Epithelial cell of esophagus (primary cell): ENCODE data around the gene TM4SF4.

Experiments used
- DNase-seq: peaks from one replicate; pipeline ENCODE4 v3.0.0; 2010; ENCODE audit warnings: low read depth
- H3K4me3 ChIP-seq: 2 replicates; pipeline ENCODE4 v1.5.1; 2011; ENCODE audit warnings: mild to moderate bottlenecking, low read length, control low read depth
- TF ChIP-seq, protein P1 (sequence below): IDR thresholded peaks from 2 replicates; pipeline ENCODE4 v1.5.1; 2011; ENCODE audit warnings: low read depth, mild to moderate bottlenecking, low read length, control low read depth, inconsistent platforms; ENCODE audit not compliant: insufficient read depth; ENCODE audit errors: missing control alignments

The TM4SF4 gene

DNA sequence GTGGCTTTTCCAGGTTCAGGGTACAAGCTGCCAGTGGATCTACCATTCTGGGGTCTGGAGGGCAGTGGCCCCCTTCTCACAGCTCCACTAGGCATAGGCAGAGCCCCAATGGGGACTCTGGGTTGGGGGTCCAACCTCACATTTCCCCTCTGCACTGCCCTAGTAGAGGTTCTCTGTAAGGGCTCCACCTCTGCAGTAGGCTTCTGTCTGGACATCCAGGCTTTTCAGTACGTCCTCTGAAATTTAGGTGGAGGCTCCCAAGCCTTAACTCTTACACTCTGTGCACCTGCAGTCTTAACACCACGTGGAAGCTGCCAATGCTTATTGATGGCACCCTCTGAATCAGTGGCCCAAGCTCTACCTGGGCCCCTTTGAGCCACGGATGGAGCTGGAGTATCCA, 22.5 kb upstream of the TM4SF4 start:
- TF ChIP-seq, protein P1, sequence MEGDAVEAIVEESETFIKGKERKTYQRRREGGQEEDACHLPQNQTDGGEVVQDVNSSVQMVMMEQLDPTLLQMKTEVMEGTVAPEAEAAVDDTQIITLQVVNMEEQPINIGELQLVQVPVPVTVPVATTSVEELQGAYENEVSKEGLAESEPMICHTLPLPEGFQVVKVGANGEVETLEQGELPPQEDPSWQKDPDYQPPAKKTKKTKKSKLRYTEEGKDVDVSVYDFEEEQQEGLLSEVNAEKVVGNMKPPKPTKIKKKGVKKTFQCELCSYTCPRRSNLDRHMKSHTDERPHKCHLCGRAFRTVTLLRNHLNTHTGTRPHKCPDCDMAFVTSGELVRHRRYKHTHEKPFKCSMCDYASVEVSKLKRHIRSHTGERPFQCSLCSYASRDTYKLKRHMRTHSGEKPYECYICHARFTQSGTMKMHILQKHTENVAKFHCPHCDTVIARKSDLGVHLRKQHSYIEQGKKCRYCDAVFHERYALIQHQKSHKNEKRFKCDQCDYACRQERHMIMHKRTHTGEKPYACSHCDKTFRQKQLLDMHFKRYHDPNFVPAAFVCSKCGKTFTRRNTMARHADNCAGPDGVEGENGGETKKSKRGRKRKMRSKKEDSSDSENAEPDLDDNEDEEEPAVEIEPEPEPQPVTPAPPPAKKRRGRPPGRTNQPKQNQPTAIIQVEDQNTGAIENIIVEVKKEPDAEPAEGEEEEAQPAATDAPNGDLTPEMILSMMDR = no peak
- DNase-seq = no peak
- H3K4me3 ChIP-seq = no peak overlapping the region

DNA sequence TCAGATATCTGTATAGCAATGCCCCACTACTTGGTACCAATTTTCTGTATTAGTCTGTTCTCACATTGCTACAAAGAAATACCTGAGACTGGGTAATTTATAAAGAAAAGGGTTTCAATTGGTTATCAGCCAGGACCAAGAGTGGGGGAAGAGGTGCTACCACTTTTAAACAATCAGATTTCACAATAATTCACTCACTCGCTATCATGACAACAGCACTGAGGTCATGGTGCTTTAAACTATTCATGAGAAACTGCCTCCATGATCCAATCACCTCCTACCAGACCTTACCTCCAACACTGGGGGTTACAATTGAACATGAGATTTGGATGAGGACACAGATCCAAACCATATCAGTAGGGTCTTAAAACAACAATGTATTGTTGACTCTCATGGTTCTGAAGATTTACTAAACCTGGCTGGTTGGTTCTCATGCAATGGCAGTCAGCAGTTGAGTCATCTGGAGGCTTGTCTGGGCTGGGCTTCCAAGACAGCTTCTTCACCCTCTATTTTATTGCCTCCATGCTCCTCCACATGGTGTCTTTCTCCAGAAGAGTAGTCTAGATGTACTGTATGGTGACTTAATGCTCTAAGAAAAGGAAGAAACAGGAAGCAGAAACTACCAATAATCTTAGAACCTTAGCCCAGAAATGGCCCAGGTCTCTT, 21.2 kb upstream of the TM4SF4 start:
- peak; percentile 63 for DNase-seq
- H3K4me3 ChIP-seq = no peak overlapping the region
- TF ChIP-seq, protein P1 = no peak

DNA sequence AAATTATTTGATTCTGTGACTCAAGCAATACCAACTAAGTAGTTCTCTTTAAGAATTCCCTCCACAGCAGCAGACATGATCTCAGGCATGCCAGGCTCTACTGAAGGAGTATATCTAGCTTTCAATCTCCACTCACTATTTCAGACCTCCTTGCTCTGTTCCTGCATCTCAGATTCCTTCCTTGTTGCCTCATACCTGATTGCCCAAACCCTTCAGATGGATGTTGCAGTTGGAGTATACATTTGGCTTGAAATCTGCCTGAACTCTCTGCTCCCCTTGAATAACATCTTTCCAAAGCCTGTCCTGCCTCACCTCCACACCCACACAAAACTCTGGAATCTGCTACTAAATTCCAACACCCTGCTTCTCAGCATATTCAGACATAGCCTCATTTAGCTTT, 19.8 kb upstream of the TM4SF4 start:
- no peak overlapping the region for H3K4me3 ChIP-seq
- DNase-seq = peak; percentile 30
- TF ChIP-seq, protein P1 = no peak

DNA sequence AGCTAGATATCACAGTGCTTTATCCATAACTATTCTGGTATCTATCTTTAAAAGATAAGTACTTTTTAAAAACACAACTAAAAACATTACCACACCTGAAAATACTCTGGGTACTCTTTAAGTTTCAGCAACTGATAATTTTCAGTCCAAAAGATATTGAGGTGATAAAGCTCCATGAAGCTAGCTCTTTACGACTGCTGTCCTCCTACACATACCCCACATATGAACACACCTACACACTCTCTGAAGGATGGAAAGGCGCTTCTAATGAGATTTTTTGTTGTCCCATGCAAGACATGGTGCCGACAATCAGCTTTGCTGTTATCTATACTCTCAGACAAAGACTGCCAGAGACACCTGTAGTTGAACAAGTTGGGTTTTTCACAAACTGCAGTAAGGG, 19.1 kb upstream of the TM4SF4 start:
- TF ChIP-seq, protein P1 = no peak
- no peak for DNase-seq
- no peak overlapping the region for H3K4me3 ChIP-seq

DNA sequence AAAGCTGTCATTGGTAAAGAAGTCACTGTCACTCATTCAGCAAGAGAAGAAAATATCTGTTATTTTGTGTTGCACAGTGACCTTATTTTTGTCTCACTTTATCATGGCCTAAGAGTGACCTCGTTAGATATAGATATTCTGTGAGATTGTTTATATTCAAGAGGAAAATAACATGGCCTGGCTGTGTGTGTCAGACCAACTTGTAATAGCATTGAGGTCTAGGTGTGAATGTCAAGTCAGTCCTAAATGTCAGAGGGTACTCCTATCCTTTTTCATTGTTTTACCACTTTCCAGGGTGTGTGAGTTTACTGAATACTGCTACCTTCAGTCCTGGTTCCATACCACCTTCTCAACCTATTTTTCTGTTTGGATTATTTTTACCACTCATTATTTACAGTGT, 18.5 kb upstream of the TM4SF4 start:
- no peak overlapping the region for H3K4me3 ChIP-seq
- DNase-seq = no peak
- TF ChIP-seq, protein P1 = no peak

DNA sequence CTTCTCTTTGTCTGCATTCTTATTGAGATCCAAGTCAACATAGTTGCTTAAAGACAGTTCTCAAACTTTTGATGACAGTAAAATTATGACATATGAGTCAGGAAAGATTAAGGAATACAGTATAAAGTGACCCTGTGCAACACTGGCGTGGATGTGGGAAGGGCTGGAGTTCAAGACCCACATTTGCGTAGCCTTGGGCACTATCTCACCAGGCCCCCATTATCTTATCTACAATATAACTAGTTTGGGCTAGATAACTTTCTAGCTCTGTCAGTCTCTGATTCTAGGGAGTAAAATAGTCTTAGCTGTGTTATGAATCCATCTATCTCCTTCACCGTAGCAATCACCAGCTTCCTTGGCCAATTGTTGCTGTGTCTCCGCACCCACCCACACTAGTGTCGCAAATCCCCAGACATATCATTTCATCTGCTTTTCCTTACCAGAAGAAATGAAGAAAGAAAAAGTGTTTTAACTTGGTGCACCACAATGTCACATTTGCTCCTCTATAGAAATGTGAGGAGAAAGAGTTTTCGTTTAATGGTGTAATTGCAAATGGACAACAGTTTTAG, 14.9 kb upstream of the TM4SF4 start:
- DNase-seq = no peak
- TF ChIP-seq, protein P1 = no peak
- H3K4me3 ChIP-seq = no peak overlapping the region

DNA sequence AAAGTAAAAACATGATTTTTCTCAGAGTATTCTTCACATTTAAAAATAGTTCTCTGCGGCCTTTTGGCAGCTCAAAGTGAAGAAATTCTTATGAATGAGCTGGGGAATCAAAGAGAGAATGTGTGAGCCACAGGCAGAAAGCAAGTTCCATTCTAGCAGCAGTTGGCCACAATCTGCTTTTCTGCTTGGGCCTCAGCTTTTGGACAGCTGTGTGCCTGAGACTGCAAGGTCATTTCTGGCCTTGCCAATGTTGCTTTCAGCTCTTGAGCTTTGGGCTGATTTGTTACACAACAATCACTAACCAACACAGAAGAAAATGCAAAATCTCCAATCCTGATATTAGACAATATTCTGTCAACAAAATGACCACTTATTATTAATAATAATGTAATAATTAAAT, 14.4 kb upstream of the TM4SF4 start:
- H3K4me3 ChIP-seq = no peak overlapping the region
- TF ChIP-seq, protein P1 = no peak
- DNase-seq = no peak
